IPS-NIHi11 (cell line): Measurements from ENCODE around the gene USP47.

Source experiments
- DNase-seq: peaks from one replicate; pipeline ENCODE4 v3.0.0; 2012; ENCODE audit warnings: mixed read lengths, low spot score

The USP47 gene

DNA sequence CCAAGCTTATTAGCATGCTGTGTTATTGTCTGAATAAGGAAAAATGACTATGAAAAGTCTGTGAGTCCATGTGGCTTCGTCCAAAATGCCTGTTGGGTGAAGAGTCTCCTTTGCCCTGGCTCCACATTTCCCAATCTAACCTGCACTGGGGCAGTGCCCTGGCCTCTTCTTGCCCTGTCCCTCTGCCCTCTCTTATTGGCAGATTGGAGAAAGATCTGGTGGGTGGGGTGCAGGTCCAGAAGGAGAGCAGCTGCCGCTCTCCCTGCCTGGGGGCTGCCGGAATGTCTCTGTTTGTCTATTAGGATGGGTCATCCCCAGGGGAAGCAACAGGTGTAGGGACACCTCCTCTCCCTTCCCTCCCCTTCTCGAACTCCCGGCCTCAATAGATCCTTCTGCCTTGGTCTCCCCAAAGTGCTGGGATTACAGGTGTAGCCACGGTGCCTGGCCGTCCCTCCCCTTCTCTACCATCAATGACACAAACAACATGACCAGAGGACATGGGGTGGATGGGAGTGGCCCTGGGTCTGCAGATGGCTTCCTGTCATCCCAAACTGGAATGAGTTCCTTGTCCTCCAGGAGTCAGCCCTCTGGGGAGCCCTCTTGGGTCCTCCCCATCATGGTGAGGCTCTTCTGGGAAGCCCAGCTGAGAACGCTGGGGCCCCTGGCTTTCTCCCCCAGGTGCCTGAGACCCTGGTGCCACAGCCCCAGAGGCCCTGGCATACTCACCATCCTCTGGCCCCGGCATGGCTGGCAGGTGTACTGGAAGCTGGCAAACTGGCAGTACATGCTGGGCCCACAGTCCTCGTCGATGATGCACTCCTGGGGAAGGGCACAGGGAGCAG lies 126.1 kb downstream of the USP47 start:
- no peak for DNase-seq

DNA sequence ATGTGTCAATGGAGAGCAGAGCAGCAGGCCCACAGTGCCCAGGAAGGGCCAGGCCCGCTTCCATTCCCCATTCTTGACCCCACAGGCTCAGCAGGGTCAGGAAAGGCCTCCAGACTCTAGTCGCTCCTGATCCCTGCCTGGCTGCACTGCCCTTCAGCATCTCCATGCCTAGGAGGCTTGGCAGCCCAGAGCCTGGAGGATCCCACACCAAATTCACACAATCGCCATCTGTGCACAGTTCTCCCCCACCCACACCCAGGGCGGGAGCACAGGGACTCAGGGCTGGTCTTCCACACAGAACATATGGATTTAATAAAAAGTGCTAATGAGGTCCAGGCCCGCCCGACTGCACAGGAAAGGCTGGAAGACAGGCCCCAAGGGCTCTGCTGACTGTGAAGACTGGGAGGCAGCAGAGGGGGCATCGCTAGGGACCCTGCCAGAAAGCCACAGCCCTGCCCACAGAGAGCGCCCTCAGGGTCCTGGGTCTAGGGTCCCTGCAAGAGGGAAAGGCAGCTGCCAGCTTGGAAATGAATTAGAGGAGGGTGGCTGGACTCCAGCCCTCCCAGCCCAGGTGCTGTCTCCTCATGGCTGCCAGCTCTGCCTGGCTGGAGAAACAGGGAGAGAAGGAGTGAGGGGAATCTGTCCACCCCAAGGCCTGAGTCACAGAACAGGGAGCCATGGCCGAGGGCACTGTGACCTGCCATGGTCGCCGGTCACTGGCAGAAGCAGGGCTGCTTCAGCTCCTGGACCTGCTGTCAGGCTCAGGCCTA lies 126.9 kb downstream of the USP47 start:
- DNase-seq = no peak

- no peak for DNase-seq
These were observed 127.8 kb downstream of the USP47 start for GRCh38 chr11:11969380-11970215.

DNA sequence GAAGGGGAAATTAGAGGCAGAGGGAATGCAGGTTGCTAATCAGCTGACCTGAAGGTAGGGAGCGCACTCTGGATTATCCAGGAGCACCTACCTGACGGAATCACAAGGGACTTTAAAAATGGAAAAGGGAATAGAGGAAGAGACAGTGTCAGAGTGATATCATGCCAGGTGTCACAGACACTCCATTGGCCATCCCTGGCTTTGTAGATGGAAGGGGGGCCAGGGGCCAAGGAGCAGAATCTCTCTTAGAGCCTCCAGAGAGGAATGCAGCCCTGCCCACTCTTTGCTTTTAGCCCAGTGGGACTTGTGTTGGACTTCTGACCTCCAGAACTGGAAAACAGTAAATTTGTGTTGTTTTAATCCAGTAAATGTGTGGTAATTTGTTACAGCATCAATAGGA lies 128.8 kb downstream of the USP47 start:
- DNase-seq = no peak

- DNase-seq = no peak
These were observed 130.3 kb downstream of the USP47 start for GRCh38 chr11:11971906-11972547.

- no peak for DNase-seq
These were observed 131.1 kb downstream of the USP47 start for GRCh38 chr11:11972730-11973341.

GRCh38 chr11:11973361-11973800 lies 131.6 kb downstream of the USP47 start:
- no peak for DNase-seq

DNA sequence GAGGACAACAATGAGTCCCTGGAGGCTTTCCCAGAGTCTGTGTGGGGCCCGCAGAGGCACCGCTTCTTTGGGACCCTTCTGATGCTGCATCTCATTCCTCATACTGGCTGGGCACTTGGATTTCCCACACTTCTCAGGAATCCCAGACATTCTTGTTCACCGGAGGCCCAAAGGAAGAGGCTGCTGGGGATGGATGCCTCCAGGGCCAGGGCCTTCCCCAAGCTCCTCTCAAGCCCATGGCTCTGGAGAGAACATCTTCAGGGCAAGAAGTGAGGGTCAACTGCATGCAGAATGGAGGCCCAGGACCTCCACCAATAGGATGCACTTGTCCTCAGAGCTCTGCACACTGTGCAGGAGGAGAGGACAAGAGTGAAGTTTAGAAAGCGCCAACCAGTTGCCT lies 132.1 kb downstream of the USP47 start:
- DNase-seq = no peak

DNA sequence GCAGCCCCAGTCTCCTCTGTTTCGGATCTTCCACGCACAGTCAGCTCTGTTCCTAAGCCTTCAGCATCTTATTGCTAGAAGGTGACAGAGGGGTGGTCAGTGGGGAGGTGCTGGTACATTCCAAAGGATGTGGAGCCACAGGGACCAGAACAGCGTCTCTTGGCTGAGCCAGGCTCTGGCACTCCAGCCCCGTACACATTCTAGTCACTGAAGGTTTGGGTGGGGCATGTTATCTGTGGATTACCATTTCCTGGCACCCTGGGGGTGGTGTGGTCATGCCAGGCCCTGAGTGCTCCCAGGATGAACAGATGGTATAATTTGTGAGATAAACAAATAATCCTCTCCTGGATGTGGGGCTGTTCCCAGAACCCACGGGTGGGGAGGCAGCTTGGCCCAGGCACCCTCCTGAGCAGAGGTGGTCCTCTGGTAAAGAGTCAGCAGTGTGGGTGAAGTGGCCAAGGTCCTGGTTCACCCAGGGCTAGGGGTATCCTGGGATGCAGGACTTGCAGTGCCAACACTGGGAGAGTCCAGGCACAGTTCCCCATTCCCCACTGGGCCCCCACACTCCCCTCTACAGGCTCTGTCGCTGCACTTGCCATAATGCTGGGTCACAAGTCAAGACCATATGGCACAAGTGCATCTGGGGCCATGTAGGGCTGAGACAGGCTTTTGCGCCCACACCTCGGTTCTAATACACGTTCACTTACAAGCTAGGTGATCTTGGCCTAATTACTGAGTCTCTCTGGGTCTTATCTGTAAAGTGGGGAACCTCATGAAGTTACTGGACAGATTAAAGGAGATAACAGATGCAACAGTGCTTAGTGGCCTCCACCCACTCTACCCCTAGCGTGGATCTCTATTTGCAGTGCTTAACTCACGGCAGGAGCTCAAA lies 133.7 kb downstream of the USP47 start:
- DNase-seq = no peak

GRCh38 chr11:11976481-11977127 lies 134.8 kb downstream of the USP47 start:
- DNase-seq = no peak

- peak; percentile 45 for DNase-seq
These were observed 135.6 kb downstream of the USP47 start for GRCh38 chr11:11977206-11977938.

DNA sequence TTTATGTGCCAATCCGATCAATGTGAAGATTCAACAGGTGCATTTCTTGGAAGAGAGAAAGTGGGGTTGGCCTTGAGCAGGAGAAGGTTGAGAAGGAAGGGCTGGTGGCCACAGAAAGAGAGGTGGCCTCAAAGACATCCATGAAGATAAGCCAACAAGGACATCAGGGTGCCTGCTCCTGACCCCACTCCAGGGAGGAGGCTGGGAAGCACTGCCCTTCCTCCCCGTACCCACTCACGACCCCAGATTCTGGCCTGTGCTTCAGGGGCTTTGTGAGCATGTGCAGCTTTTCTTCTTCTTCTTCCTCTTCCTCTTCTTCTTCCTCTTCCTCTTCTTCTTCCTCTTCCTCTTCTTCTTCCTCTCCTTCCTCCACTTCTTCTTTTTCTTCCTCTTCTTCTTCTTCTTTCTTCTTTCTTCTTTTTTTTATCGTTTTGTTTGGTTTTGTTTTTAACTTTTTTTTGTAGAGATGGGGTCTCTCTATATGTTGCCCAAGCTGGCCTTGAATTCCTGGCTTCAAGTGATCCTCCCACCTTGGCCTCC lies 136.4 kb downstream of the USP47 start:
- no peak for DNase-seq

DNA sequence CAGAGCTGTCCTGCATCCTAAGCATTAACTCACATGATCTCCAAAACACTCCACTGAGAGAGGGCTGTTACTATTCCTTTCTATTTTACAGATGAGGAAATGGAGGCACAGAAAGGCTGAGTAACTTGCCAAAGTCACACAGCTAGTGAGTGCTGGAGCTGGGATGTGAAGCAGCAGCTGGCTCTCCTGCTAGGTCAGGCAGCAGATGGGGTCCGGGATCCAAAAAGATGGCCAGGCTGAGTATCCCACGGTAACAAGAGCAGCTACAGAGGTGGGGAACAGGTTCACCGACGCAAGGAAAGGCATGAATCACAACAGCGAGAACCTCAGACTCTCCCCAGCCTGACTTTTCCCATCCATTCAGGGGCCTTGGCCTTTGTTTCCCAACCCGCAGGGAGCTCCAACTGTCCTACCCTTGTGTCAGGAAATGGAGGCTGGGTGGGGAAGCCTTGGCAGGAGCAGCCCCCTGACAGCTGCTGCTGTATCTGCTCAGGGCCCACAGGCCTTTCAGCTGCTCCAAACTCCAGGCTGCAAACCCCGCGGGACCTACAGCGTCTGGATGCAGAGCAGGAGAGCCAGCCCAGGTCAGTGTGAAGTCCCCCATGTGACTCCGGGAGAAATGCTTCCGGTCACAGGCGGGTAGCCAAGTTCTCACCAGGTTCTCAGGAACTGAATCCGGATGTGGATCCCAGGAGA lies 137.2 kb downstream of the USP47 start:
- DNase-seq = no peak

- no peak for DNase-seq
These were observed 137.8 kb downstream of the USP47 start for GRCh38 chr11:11979488-11980117.

DNA sequence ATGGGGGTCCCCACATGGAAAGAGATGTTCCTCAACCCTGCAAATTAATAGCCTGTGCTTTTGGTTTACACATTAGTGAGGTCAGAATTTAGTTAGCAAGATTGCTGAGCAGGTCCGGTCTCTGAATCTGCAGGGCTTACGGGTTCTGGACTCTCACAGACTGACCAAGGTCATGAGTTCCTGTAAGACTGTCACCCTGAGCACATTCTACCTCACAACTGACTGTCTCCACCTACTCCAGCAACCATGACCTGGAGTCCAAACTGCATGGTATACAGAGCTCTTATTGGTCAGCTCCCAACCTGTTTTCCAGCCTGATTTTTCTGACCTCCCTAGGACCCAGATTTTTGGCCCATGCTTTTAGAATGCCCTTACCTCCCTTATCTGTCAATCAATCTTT lies 138.4 kb downstream of the USP47 start:
- DNase-seq = no peak

- DNase-seq = no peak
These were observed 139.1 kb downstream of the USP47 start for GRCh38 chr11:11980841-11981308.

DNA sequence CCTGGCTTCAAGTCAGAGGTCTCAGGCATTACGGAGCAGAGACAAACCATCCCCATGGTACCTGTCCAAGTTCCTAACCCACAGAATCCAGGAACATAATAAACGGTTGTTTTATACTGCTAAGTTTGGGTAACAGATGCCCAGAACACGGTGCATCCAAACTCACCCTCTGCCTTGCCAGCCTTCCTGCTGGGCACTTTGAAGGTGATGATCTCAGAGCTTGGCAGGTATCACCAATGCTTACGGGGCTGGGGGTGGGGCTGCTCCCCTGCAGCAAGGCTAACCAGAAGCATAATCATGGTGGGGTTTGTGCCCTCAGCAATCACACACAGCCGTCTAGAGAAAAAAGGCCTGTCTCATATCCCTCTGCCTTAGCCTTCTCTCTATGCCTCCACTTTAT lies 139.6 kb downstream of the USP47 start:
- no peak for DNase-seq

GRCh38 chr11:11981840-11982239 lies 140.1 kb downstream of the USP47 start:
- no peak for DNase-seq
